ENCODE data around the gene FOXP1. TPM values are rescaled to one million over a fixed set of nuclear protein-coding genes. Genes with fewer than 3 reads are reported as not detected.
A peak's percentile ranks its signal among the peaks of the same experiment; 100 is the strongest.

The FOXP1 gene
- total RNA-seq, 2 donors from 2014 or later: 41.7 to 94.3 TPM

DNA sequence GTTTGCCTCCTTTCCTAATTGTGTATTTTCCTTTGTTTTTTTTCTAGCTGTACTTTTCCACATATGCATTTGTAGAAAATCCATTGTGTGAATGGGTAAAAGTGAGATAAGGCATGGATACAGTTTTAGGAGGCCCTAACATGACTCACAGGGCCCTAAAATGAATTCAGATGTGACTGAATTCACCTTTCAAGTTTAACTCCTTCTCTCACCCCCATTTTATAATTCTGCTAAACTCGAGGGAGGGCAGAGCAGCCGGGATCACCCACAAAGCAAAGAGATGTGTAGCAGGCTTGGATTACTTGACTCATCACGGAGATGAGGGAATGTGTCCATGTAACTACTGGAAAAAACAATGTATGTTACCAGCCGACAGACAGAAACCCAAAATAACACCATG, 59.9 kb downstream of the FOXP1 start:
- H3K27ac Mint-ChIP-seq: peak overlapping the region; percentile 2
- Histone ChIP-seq H3K27ac (ENCODE audit: low read depth, low read length) (no peak overlapping the region), H3K4me1 (ENCODE audit: control insufficient read depth, insufficient read depth, low read length) (peaks cover 13% of the 10 kb centered on the region), H3K4me3 (ENCODE audit: low read length) (no peak overlapping the region), H3K27me3 (ENCODE audit: control insufficient read depth, insufficient read depth, low read length, poor library complexity, severe bottlenecking) (no peaks in the 10 kb centered on the region), H3K9me3 (ENCODE audit: control insufficient read depth, low read length) (no peaks in the 10 kb centered on the region), H3K9ac (ENCODE audit: extremely low read depth, low read length, poor library complexity, severe bottlenecking) (no peak overlapping the region), H3K36me3 (ENCODE audit: control insufficient read depth, insufficient read depth, low read length) (no peaks in the 10 kb centered on the region)
- no peaks in the 10 kb centered on the region for H3K9me3 Mint-ChIP-seq
- H3K27me3 Mint-ChIP-seq (ENCODE audit: insufficient read depth): no peaks in the 10 kb centered on the region
- peaks cover 7% of the 10 kb centered on the region for H3K36me3 Mint-ChIP-seq (ENCODE audit: low read depth)
- TF ChIP-seq, protein P1, sequence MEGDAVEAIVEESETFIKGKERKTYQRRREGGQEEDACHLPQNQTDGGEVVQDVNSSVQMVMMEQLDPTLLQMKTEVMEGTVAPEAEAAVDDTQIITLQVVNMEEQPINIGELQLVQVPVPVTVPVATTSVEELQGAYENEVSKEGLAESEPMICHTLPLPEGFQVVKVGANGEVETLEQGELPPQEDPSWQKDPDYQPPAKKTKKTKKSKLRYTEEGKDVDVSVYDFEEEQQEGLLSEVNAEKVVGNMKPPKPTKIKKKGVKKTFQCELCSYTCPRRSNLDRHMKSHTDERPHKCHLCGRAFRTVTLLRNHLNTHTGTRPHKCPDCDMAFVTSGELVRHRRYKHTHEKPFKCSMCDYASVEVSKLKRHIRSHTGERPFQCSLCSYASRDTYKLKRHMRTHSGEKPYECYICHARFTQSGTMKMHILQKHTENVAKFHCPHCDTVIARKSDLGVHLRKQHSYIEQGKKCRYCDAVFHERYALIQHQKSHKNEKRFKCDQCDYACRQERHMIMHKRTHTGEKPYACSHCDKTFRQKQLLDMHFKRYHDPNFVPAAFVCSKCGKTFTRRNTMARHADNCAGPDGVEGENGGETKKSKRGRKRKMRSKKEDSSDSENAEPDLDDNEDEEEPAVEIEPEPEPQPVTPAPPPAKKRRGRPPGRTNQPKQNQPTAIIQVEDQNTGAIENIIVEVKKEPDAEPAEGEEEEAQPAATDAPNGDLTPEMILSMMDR (conservative IDR thresholded peaks at IDR 0.05): no peak
- no peak for DNase-seq
- 90 to 100% methylated on average over 1 to 4 of the region's 4 CpGs for WGBS, 2 experiments (ENCODE audit: insufficient coverage in 1 of 2, insufficient read length in 1 of 2)
- no peak overlapping the region for H3K4me3 Mint-ChIP-seq
- peaks cover 46% of the 10 kb centered on the region for H3K4me1 Mint-ChIP-seq

DNA sequence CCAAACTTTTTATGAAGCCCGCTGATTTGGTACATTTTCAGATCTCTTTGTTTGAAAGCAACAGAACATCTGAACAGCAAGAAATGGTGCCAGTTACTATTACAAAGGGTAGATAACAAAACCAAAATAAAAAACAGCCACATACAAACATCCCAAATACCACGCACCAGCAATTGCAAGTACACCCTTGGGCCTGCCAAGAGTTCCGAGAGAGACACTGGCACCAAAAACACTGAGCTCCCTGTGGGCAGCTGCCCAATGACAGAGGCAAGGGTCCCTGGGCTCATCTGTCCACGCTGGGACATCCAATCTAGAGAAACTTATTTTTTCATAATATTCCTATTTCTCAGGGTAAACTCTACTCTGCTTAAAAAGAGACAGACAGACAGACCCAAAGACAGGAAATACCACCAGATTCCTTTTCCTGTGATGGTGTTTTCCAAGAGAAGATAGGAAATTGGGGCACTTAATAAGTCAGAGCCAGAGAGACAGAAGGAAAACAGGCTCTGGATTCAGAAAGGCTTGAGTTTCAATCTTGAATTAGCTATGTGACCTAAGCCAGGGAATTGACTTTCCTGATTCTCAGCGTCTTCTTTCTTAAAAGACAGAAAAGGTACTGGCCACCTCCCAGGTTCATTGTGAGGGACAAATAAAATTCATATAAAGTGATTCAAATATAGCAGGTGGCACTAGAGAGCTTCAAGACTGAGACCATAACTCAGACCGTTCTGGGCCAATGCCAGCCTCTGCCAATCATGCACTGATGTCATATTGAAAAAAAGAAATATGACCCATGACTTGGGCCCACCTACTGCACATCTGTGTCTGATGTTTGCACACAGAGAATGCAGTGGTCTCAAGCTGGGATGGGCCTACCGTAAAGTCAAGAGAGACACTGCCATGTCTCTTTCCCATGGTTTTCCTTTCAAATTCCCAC, 61.3 kb downstream of the FOXP1 start:
- no peaks in the 10 kb centered on the region for H3K9me3 ChIP-seq (ENCODE audit: control insufficient read depth, low read length)
- Mint-ChIP-seq H3K36me3 (ENCODE audit: low read depth) (peaks cover 7% of the 10 kb centered on the region), H3K9me3 (no peaks in the 10 kb centered on the region), H3K4me1 (peaks cover 48% of the 10 kb centered on the region), H3K27ac (peak overlapping the region; percentile 28), H3K4me3 (no peak overlapping the region), H3K27me3 (ENCODE audit: insufficient read depth) (no peaks in the 10 kb centered on the region)
- no peak overlapping the region for H3K4me3 ChIP-seq (ENCODE audit: low read length)
- TF ChIP-seq, protein P1 (conservative IDR thresholded peaks at IDR 0.05): no peak
- H3K9ac ChIP-seq (ENCODE audit: extremely low read depth, low read length, poor library complexity, severe bottlenecking): no peak overlapping the region
- no peak for DNase-seq
- WGBS, 2 experiments (ENCODE audit: insufficient coverage in 1 of 2, insufficient read length in 1 of 2): 88 to 100% methylated on average over 4 to 7 of the region's 7 CpGs
- H3K36me3 ChIP-seq (ENCODE audit: control insufficient read depth, insufficient read depth, low read length): no peaks in the 10 kb centered on the region
- peaks cover 13% of the 10 kb centered on the region for H3K4me1 ChIP-seq (ENCODE audit: control insufficient read depth, insufficient read depth, low read length)
- H3K27ac ChIP-seq (ENCODE audit: low read depth, low read length): no peak overlapping the region
- no peaks in the 10 kb centered on the region for H3K27me3 ChIP-seq (ENCODE audit: control insufficient read depth, insufficient read depth, low read length, poor library complexity, severe bottlenecking)

DNA sequence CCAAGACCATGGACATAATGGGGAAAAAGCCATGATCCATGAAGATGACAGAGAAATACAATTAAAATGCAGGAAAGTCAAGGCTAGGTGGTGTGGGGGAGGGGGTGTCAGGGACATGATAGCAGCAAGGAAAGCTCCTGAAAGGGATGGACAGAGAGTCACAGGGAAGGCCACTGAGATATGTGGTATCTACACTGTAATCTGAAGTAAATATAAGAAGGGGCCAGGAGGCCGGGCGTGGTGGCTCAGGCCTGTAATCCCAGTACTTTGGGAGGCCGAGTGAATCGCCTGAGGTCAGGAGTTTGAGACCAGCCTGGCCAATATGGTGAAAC, 62.5 kb downstream of the FOXP1 start:
- Mint-ChIP-seq H3K4me1 (peaks cover 50% of the 10 kb centered on the region), H3K4me3 (no peak overlapping the region)

More for the DNA sequence above, 62.5 kb downstream of the FOXP1 start:
- H3K27ac ChIP-seq (ENCODE audit: low read depth, low read length): no peak overlapping the region
- no peaks in the 10 kb centered on the region for H3K27me3 Mint-ChIP-seq (ENCODE audit: insufficient read depth)
- H3K36me3 Mint-ChIP-seq (ENCODE audit: low read depth): peaks cover 4% of the 10 kb centered on the region
- no peaks in the 10 kb centered on the region for H3K9me3 ChIP-seq (ENCODE audit: control insufficient read depth, low read length)
- H3K9me3 Mint-ChIP-seq: no peaks in the 10 kb centered on the region
- H3K27me3 ChIP-seq (ENCODE audit: control insufficient read depth, insufficient read depth, low read length, poor library complexity, severe bottlenecking): no peaks in the 10 kb centered on the region
- peaks cover 13% of the 10 kb centered on the region for H3K4me1 ChIP-seq (ENCODE audit: control insufficient read depth, insufficient read depth, low read length)
- H3K9ac ChIP-seq (ENCODE audit: extremely low read depth, low read length, poor library complexity, severe bottlenecking): no peak overlapping the region
- H3K36me3 ChIP-seq (ENCODE audit: control insufficient read depth, insufficient read depth, low read length): no peaks in the 10 kb centered on the region
- H3K27ac Mint-ChIP-seq: peak overlapping the region; percentile 3
- DNase-seq: peak; percentile 65
- H3K4me3 ChIP-seq (ENCODE audit: low read length): no peak overlapping the region
- TF ChIP-seq, protein P1 (conservative IDR thresholded peaks at IDR 0.05): no peak
- WGBS, 2 experiments (ENCODE audit: insufficient coverage in 1 of 2, insufficient read length in 1 of 2): 84 to 86% methylated on average over 4 of the region's 4 CpGs
